GM21786 (cell line): Measurements from ENCODE around the gene CDX1.
"Not testable (repeated sequence)": the region's sequence is repeated elsewhere in the genome, so short reads cannot be mapped to it uniquely, and the experiment has no call there.

Experiments
- ATAC-seq: cut with Tn5 transposase; IDR thresholded peaks from one replicate; pipeline ENCODE4 v1.9.1; 2021; ENCODE audit not compliant: unreplicated experiment

Gene CDX1

GRCh38 chr5:150227036-150227435, 60.5 kb downstream of the CDX1 start:
- no peak for ATAC-seq

DNA sequence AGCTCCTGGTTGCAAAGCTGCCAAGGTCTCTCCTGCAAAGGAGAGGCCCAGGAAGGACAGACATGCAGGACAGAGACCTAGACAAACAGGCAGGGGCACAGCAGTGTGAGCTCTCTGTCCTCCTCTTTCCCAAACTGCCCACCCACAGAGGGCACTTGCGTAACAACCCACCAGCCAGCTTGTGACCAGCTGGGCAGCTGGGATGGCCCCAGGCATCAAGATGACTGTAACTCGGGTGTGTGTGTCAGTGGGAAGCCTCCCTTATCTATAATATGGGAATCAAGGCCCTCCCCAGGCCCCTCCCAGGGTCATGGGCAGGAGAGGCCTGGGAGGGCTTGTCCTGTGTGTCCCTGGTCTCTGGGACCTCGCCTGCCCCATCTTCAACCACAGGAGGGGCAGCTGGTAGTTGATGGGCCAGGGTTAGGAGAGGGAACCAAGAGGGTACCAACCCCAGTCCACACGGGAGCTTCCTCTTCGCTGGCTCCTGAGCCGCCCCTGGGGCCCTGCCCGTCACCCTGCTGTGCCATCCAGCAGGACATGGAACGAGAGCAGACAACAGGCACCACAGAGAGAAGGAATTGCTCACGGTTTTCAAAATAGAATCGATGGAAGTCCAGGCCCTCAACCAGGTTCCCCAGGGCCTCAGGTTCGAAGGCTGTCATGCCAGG, 61.2 kb downstream of the CDX1 start:
- ATAC-seq, result no peak

DNA sequence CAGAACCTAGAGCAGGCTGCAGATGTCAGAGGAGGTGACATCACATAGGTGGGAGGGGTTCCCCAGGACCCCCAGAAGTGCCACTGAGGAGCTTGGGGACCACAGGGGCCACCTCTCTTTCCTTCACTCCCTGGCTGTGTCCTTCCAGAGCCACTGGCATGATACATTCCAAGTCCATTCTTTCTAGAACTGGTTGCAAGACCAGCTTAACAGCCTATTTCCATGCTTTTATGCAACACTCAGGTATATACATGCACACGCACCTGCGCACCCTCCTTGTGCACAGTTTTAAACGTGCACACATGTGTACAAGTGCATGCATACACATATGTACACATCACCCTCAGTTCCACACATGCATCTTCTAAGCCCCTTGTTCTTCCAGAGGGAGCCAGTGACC, 63.0 kb downstream of the CDX1 start:
- no peak for ATAC-seq

DNA sequence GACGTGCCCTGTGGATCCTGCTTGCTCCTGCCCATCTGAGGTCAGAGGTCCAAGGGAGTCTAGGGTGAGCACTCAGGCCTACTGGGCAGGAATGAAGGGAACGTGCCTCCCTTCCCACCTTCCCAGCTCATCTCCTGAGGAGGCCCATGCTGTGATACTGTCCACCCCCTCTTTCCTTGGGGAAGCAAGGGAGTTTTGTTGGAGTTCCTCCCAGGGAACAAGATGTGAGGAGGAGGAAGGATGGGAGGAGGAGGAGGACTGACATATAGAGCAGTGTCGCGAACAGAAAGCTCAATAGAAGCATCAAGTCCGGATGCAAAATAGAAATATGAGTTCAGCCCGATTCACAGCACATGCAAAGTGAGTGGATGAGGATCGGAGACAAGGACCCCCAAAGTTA, 64.3 kb downstream of the CDX1 start:
- ATAC-seq, result no peak

GRCh38 chr5:150233706-150234105, 67.1 kb downstream of the CDX1 start:
- not testable (repeated sequence) for ATAC-seq
